MM.1S (cell line): ENCODE measurements around the gene ASCC2.

ENCODE experiments used
- CTCF ChIP-seq: fragments of 300-600 bp; sonication (generic); IDR thresholded peaks from 2 replicates; pipeline ENCODE4 v1.5.1; 2016; ENCODE audit warnings: antibody characterized with exemption, low read length, mixed read lengths
- EZH2 ChIP-seq: fragments of 300-600 bp; sonication (generic); optimal IDR thresholded peaks from 2 replicates; pipeline ENCODE3; 2017; ENCODE audit warnings: low read depth, mild to moderate bottlenecking, antibody characterized with exemption, low read length, mixed read lengths
- EZH2phosphoT487 ChIP-seq: fragments of 300-600 bp; sonication (generic); IDR thresholded peaks from 2 replicates; pipeline ENCODE4 v1.6.1; 2018; ENCODE audit warnings: antibody characterized with exemption, low read length

GRCh38 chr22:29788339-29789279, 49.5 kb downstream of the ASCC2 start:
- TF ChIP-seq CTCF: no peak
- no peak for TF ChIP-seq EZH2
- no peak for TF ChIP-seq EZH2phosphoT487
